ENCODE results near the gene ZBTB39.
"Not testable (repeated sequence)": the region's sequence is repeated elsewhere in the genome, so short reads cannot be mapped to it uniquely, and the experiment has no call there.

The ZBTB39 gene

GRCh38 chr12:57000393-57000792 is 6.0 kb downstream of the ZBTB39 start:
- DNase-seq (ENCODE audit: low read depth in 2 of 2): no peak

DNA sequence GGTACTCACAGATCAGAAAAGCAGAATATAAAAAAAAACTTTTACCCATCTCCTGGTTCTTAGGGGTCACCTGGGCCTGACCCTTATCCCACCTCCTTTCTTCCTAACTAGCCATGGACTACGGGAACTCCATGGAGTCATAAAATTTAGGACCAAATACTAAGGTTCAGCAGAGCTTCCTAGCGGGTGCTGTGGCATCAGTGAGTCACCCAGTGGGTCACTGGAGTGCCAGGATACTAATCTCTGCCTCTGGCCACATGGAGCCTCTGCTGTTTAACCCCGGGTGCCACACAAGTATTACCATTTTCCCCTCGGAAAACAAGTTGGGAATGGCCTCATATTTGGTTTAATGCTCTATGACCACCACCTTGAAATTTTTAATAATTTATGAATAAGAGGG is 6.9 kb downstream of the ZBTB39 start:
- no peak for DNase-seq (ENCODE audit: low read depth in 2 of 2)

GRCh38 chr12:56998981-56999380 is 7.4 kb downstream of the ZBTB39 start:
- DNase-seq (ENCODE audit: low read depth in 2 of 2): peak in 1 of 2 donors; percentile 33

- DNase-seq (ENCODE audit: low read depth in 2 of 2): no peak
These were observed 8.0 kb downstream of the ZBTB39 start for GRCh38 chr12:56998316-56998715.

GRCh38 chr12:56996793-56997545 is 9.4 kb downstream of the ZBTB39 start:
- no peak for DNase-seq (ENCODE audit: low read depth in 2 of 2)

GRCh38 chr12:56995930-56996496 is 10.3 kb downstream of the ZBTB39 start:
- no peak for DNase-seq (ENCODE audit: low read depth in 2 of 2)

DNA sequence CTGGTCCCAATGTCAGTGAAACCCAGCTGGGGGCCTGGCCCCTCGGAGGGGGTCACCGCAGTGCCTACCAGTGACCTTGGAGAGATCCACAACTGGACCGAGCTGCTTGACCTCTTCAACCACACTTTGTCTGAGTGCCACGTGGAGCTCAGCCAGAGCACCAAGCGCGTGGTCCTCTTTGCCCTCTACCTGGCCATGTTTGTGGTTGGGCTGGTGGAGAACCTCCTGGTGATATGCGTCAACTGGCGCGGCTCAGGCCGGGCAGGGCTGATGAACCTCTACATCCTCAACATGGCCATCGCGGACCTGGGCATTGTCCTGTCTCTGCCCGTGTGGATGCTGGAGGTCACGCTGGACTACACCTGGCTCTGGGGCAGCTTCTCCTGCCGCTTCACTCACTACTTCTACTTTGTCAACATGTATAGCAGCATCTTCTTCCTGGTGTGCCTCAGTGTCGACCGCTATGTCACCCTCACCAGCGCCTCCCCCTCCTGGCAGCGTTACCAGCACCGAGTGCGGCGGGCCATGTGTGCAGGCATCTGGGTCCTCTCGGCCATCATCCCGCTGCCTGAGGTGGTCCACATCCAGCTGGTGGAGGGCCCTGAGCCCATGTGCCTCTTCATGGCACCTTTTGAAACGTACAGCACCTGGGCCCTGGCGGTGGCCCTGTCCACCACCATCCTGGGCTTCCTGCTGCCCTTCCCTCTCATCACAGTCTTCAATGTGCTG is 11.0 kb downstream of the ZBTB39 start:
- no peak for DNase-seq (ENCODE audit: low read depth in 2 of 2)

DNA sequence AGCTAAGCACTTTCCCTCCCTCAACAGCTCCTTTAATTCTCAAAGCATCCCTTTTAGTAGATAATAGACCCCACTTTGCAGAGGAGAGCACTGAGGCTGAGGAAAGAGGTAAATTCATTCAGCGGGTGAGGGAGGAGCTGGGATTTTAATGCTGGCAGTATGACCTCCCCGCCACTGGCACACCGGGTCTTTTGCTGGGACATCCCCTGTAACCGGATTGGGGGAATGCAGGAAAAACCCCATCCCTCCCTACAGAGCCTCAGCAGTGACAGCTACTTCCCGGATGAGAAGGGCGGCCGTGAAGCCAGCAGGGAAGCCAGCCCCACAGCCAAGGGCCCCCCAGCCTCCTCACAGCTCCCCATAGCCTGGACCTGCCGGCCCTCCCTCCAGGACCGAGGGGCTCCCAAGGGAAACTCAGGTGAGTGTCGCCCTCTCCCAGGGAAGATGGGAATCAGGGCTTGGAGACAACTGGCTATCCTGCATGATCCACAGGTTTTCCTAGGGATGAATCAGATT is 12.1 kb downstream of the ZBTB39 start:
- no peak for DNase-seq (ENCODE audit: low read depth in 2 of 2)

GRCh38 chr12:56993346-56993745 is 13.0 kb downstream of the ZBTB39 start:
- no peak for DNase-seq (ENCODE audit: low read depth in 2 of 2)

DNA sequence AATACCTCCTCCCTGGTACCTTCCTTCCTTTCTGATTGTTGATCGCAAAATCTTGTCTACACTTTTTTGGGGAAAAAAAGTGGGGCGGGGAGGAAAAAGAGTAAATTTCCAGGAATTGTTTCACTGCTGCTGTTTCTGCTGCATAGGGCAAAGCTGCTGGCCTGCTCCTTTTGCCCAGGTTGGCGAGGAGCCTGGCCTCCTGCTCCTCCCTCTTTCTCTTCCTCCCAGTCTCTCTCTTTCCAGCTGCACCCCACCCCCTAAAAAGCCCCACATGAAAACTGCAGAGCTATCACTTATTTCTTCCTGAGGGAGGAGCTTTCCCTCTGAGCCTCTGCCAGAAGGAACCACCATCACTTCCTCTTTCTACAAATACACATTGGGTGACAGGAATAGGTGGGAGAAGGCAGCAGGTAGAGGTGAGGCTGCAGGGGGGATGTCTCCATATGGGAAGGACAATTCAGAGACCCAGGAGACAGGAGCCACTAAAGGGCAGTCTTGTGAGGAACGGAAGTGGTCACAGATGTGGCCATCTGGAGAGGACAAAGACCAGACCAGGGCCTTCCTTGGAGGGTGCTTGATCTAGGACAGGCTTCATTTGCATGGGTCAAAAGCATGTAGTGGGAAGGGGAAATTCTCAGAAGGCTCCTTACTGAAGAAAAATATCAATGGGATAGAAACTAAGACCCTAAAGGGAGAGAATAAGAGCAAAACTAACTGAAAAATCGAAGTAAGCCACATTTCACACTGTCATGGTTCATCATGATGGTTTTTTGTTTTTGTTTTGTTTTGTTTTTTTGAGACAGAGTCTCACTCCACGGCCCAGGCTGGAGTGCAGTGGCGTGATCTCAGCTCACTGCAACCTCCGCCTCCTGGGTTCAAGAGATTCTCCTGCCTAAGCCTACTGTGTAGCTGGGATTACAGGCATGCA is 14.8 kb downstream of the ZBTB39 start:
- no peak for DNase-seq (ENCODE audit: low read depth in 2 of 2)

GRCh38 chr12:56990648-56991318 is 15.6 kb downstream of the ZBTB39 start:
- DNase-seq (ENCODE audit: low read depth in 2 of 2): no peak

DNA sequence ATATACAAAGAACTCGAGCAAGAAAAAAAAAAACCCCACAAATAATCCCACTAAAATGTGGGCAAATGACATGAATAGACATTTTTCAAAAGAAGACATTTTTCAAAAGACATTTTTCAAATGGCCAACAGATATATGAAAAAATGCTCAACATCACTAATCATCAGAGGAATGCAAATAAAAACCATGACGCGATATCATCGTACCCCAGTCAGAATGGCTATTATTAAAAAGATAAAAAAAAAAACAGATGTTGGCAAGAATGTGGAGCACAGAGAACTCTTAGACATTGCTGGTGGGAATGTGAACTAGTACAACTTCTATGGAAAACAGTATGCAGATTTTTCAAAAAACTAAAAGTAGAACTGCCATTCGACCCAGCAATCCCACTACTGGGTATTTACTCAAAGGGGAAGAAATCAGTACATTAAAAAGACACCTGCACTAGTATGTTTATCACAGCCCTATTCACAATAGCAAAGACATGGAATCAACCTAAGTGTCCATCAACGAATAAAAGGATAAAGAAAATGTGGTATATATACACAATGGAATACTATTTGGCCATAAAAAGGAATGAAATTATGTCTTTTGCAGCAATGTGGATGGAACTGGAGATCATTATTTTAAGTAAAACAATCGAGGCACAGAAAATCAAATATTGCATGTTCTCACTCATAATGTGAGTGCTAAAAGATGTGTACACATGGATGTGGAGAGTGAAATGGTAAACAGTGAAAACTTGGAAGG is 16.3 kb downstream of the ZBTB39 start:
- no peak for DNase-seq (ENCODE audit: low read depth in 2 of 2)

GRCh38 chr12:56988207-56988739 is 18.1 kb downstream of the ZBTB39 start:
- no peak for DNase-seq (ENCODE audit: low read depth in 2 of 2)

DNA sequence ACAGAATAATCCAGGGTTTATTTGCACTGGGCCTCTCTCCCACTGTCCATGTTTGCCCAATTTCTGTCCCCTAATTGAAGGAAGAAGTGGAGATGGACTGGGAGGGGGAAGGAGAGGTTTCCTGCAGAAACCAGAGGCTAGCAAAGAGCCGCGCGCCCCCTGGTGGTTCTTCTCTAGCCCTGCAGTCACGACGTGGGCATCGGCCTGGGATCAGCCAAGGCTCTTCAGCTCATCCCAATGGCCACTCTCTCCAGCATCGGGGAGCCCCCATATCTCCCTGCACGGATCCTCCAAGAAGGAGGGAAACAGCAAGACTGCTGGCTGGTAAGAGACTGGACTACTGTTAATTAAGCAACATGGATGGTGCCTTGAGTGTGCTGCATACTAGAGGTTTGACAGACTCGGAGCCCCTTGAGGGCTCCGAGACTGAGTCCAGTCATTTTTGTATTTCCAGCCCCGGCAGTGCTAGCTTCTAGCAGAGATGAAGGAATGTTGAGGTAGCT is 18.7 kb downstream of the ZBTB39 start:
- peak; percentile 38 to 61 for DNase-seq (ENCODE audit: low read depth in 2 of 2)

DNA sequence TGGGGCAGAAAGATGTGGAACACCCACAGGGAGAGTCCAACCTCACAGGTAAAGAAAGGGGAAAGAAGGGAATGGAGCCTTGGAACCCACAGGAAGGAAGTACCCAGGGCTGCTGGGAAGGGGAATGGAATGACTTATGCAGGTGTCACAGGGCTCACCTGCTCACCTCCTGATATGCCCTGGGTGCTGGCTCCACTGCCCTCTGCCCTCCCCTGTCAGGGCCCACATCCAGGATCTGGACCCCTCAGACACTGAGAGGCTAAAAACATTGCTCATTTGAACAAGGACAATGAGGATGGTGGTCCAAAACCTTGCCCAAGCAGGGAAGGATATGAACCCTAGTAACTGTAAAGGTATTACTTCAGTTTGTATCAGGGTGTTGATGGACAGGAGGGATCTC is 19.3 kb downstream of the ZBTB39 start:
- no peak for DNase-seq (ENCODE audit: low read depth in 2 of 2)

DNA sequence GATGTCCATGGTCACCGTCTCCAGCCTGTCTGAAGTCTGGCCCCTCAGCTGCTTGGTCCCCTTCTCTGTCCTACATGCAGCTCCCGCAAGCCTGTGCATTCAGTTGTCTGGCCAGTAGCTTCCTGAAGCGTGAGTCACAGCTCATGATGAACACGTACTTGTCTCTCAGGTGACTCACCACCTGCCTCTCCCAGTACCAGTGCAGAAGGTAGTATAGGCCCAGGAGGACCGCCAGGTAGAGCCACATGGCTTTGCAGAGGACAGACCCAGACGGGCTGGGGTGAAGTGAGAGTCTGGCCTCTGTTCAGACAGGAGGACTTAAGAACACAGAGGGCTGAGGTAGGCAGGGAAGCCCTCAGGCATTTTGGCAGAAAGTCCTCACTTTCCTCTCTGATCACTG is 20.6 kb downstream of the ZBTB39 start:
- not testable (repeated sequence) for DNase-seq (ENCODE audit: low read depth in 2 of 2)

DNA sequence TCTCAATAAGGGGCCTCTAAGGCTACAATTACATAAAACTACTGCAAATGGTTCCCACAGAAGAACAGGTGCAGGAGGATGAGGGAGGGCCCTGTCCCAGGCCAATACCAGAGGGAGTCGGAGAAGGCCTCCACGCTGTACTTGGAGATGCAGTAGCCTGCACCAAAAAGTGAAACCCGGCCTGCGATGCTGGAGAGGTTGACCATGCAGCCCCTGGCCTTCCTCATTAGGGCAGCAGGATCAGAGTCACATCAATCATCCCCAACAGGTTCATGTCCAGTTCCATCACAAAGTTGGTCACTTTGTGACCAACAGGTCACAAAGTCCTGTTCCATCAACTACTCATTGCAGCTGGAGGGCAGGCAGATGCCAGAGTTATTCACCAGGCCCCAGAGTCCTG is 23.0 kb downstream of the ZBTB39 start:
- DNase-seq (ENCODE audit: low read depth in 2 of 2): no peak

- DNase-seq (ENCODE audit: low read depth in 2 of 2): not testable (repeated sequence)
These were observed 23.6 kb downstream of the ZBTB39 start for GRCh38 chr12:56982578-56983236.

DNA sequence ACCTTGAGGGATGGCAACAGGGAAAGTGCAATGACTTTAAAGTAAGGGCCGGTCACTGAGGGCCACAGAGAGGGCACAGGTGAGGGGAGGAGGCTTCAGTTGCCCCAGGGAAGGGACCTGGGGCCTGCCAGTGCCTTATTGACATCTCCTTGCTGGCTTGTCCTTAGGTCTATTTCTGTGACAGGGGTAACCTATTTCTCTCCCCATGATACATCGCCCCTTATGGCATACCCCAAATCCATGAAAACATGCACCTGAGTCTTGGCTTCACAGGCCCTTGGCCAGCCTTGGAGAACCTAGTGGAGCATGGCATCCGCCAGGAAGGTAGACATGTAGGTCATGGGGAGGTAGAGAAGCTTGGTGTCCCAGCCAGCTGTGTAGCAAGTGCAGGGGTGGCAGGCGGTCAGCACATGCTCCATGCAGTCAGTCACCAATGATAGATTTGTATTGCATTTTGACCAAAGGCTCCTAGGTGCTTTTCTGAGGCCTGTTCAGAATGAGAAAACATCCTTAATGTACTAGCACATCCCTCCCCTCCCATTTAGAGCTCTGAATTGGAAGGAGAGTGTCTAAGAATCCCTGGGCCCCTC is 25.3 kb downstream of the ZBTB39 start:
- no peak for DNase-seq (ENCODE audit: low read depth in 2 of 2)
